GM19099 (cell line): ENCODE measurements around the gene SLC34A1.
A peak's percentile ranks its signal among the peaks of the same experiment; 100 is the strongest.

Source experiments
- POLR2A ChIP-seq: IDR thresholded peaks from 3 replicates; pipeline ENCODE4 v1.6.1; 2011; ENCODE audit warnings: low read depth; ENCODE audit not compliant: insufficient read length; ENCODE audit errors: extremely low read depth

The SLC34A1 gene

GRCh38 chr5:177426566-177427210, 42.5 kb downstream of the SLC34A1 start, which contains the start of gene GRK6:
TSS of gene GRK6 (plus strand) at chr5:177426676. CDS start at chr5:177426846, 170 bp downstream.
- TF ChIP-seq POLR2A, result peak; percentile 66

GRCh38 chr5:177427211-177427822, 43.1 kb downstream of the SLC34A1 start:
- TF ChIP-seq POLR2A, result no peak

GRCh38 chr5:177427919-177428573, 43.8 kb downstream of the SLC34A1 start:
- no peak for TF ChIP-seq POLR2A

GRCh38 chr5:177428574-177429217, 44.5 kb downstream of the SLC34A1 start:
- TF ChIP-seq POLR2A, result no peak

GRCh38 chr5:177429248-177430040, 45.2 kb downstream of the SLC34A1 start:
- TF ChIP-seq POLR2A, result no peak

- no peak for TF ChIP-seq POLR2A
Measured at GRCh38 chr5:177430140-177430951, 46.1 kb downstream of the SLC34A1 start.

GRCh38 chr5:177430972-177431316, 46.7 kb downstream of the SLC34A1 start:
- no peak for TF ChIP-seq POLR2A

- peak; percentile 49 for TF ChIP-seq POLR2A
Measured at GRCh38 chr5:177431317-177432142, 47.3 kb downstream of the SLC34A1 start.

- TF ChIP-seq POLR2A, result no peak
Measured at GRCh38 chr5:177432143-177432838, 48.1 kb downstream of the SLC34A1 start.

- no peak for TF ChIP-seq POLR2A
Measured at GRCh38 chr5:177432839-177433657, 48.8 kb downstream of the SLC34A1 start.

- TF ChIP-seq POLR2A, result no peak
Measured at GRCh38 chr5:177433658-177434217, 49.5 kb downstream of the SLC34A1 start.
